HepG2 (cell line): ENCODE results near the gene NPS. TPM values are rescaled to one million over a fixed set of nuclear protein-coding genes. Genes with fewer than 3 reads are reported as not detected.

Experiments
- ATAC-seq: fragments of 200-7000 bp; cut with Tn5 transposase; 3 replicates; pipeline ENCODE4 v1.9.1; 2020; ENCODE audit warnings: mild to moderate bottlenecking, moderate library complexity
- BruUV-seq: library from RNA; stranded (reverse); fragments of 400-500 nt; replicated peaks from 2 replicates; lab custom pipeline; 2021; lab: Mats Ljungman, UMichigan
- CTCF ChIA-PET: fragments of 300-600 bp; formaldehyde crosslinking; extraction: SDS; loops from one replicate; lab custom pipeline; 2021; ENCODE audit warnings: low total read pairs, inconsistent platforms, low intra/inter-chr PET ratio; lab: Yijun Ruan, JAX
- POLR2A ChIA-PET: fragments of 350-600 bp; sonication (Branson Sonifier 250); formaldehyde crosslinking; loops from one replicate; lab custom pipeline; 2020; ENCODE audit warnings: antibody characterized with exemption, inconsistent platforms; lab: Yijun Ruan, JAX
- DNase-seq: peaks from one replicate; pipeline ENCODE4 v3.0.0-alpha.2; 2015; ENCODE audit warnings: low spot score
- FAIRE-seq: peaks from 3 replicates; lab custom pipeline; 2011; peaks lifted over from hg19 to GRCh38; lab: Jason Lieb, UNC
- H2AFZ ChIP-seq: one replicate; pipeline ENCODE4 v1.6.1; 2011; ENCODE audit warnings: low read length, inconsistent platforms
- H3K27ac ChIP-seq: fragments of 300-600 bp; 3 replicates; pipeline ENCODE4 v1.8.0; 2011; ENCODE audit warnings: mixed run types, mild to moderate bottlenecking, mixed read lengths, low read length, inconsistent platforms; ENCODE audit not compliant: insufficient read depth; ENCODE audit errors: extremely low read length
- H3K27me3 ChIP-seq, 2 experiments: fragments of 200-600 bp in 1 of 2; 2 replicates in 1 of 2; 3 replicates in 1 of 2; pipeline versions ENCODE4 v1.6.0 to v1.8.0; 2011; ENCODE audit warnings: low read length in 2 of 2, mild to moderate bottlenecking in 2 of 2, moderate library complexity in 2 of 2, inconsistent platforms in 1 of 2; ENCODE audit not compliant: insufficient read depth in 2 of 2, control insufficient read depth in 1 of 2
- H3K36me3 ChIP-seq, 2 experiments: fragments of 200-600 bp in 1 of 2; replicated peaks in 1 of 2; 2 replicates in 1 of 2; 3 replicates in 1 of 2; pipeline versions ENCODE4 v1.5.1 to v1.8.0; 2011; ENCODE audit warnings: low read length in 2 of 2, inconsistent platforms in 1 of 2; ENCODE audit not compliant: insufficient read depth in 2 of 2, control insufficient read depth in 1 of 2
- H3K4me1 ChIP-seq: 2 replicates; pipeline ENCODE4 v1.5.1; 2012; ENCODE audit warnings: low read length, inconsistent platforms; ENCODE audit not compliant: insufficient read depth
- H3K4me2 ChIP-seq: 2 replicates; pipeline ENCODE4 v1.6.0; 2011; ENCODE audit warnings: low read depth, low read length, inconsistent platforms
- H3K4me3 ChIP-seq, 3 experiments: fragments of 200-600 bp in 1 of 3; sonication (generic), shearing (Covaris generic) in 1 of 3; replicated peaks in 1 of 3; 2 replicates each; pipeline ENCODE4 v1.5.1; 2011 to 2016; ENCODE audit warnings: low read length in 3 of 3, inconsistent platforms in 2 of 3, low read depth in 2 of 3, mild to moderate bottlenecking in 2 of 3, control low read depth in 1 of 3, mixed read lengths in 1 of 3; ENCODE audit not compliant: insufficient read depth in 1 of 3
- H3K79me2 ChIP-seq: one replicate; pipeline ENCODE4 v1.6.1; 2011; ENCODE audit warnings: low read length, inconsistent platforms; ENCODE audit not compliant: insufficient read depth
- H3K9ac ChIP-seq: 2 replicates; pipeline ENCODE4 v1.6.0; 2011; ENCODE audit warnings: mild to moderate bottlenecking, low read depth, low read length, inconsistent platforms; ENCODE audit not compliant: insufficient read depth
- H3K9me3 ChIP-seq: 2 replicates; pipeline ENCODE4 v1.5.1; 2012; ENCODE audit warnings: mild to moderate bottlenecking, low read length
- H4K20me1 ChIP-seq: 2 replicates; pipeline ENCODE4 v1.6.0; 2011; ENCODE audit warnings: inconsistent platforms, mild to moderate bottlenecking, low read length, moderate library complexity; ENCODE audit not compliant: insufficient read depth
- ATF1 ChIP-seq: IDR thresholded peaks from 2 replicates; pipeline ENCODE4 v1.6.1; 2016; ENCODE audit warnings: mild to moderate bottlenecking, control low read depth
- CEBPB ChIP-seq: IDR thresholded peaks from 2 replicates; pipeline ENCODE4 v1.6.1; 2011; ENCODE audit warnings: low read depth, low read length, improper control_type of control experiment, borderline replicate concordance
- GABPA ChIP-seq, 2 experiments: IDR thresholded peaks; 2 replicates each; pipeline ENCODE4 v1.6.1; 2011 to 2016; ENCODE audit warnings: low read depth in 2 of 2, low read length in 1 of 2, missing biosample characterization in 1 of 2, missing genetic modification characterization in 1 of 2
- GPBP1L1 ChIP-seq: sonication (generic); formaldehyde crosslinking; IDR thresholded peaks from 2 replicates; pipeline ENCODE4 v1.5.0; 2020; ENCODE audit warnings: mild to moderate bottlenecking, missing genetic modification reagents
- HNF4A ChIP-seq: sonication (generic); formaldehyde crosslinking; IDR thresholded peaks from 2 replicates; pipeline ENCODE4 v1.4.0; 2020; ENCODE audit warnings: missing genetic modification reagents
- MAF1 ChIP-seq: sonication (generic); formaldehyde crosslinking; IDR thresholded peaks from 2 replicates; pipeline ENCODE4 v1.5.0; 2020; ENCODE audit warnings: missing genetic modification reagents, borderline replicate concordance
- MEIS2 ChIP-seq: sonication (generic); formaldehyde crosslinking; IDR thresholded peaks from 2 replicates; pipeline ENCODE4 v1.9.0; 2021; ENCODE audit warnings: mild to moderate bottlenecking, missing genetic modification reagents
- ONECUT2 ChIP-seq: sonication (generic); formaldehyde crosslinking; IDR thresholded peaks from 2 replicates; pipeline ENCODE4 v1.4.0; 2020; ENCODE audit warnings: missing genetic modification reagents
- SP4 ChIP-seq: sonication (generic); formaldehyde crosslinking; IDR thresholded peaks from 2 replicates; pipeline ENCODE4 v1.8.1; 2023; ENCODE audit warnings: mild to moderate bottlenecking, missing genetic modification reagents
- TCF7 ChIP-seq: sonication (generic); IDR thresholded peaks from 2 replicates; pipeline ENCODE4 v1.6.1; 2016; ENCODE audit warnings: antibody characterized with exemption, low read depth
- ZNF570 ChIP-seq: sonication (generic); formaldehyde crosslinking; IDR thresholded peaks from 2 replicates; pipeline ENCODE4 v1.4.0; 2020; ENCODE audit warnings: mild to moderate bottlenecking, missing genetic modification reagents, borderline replicate concordance
- ZNF740 ChIP-seq: sonication (generic); formaldehyde crosslinking; IDR thresholded peaks from 2 replicates; pipeline ENCODE4 v1.4.0; 2020; ENCODE audit warnings: missing genetic modification reagents
- ZNF775 ChIP-seq: sonication (generic); formaldehyde crosslinking; IDR thresholded peaks from 2 replicates; pipeline ENCODE4 v1.4.0; 2020; ENCODE audit warnings: missing genetic modification reagents, mild to moderate bottlenecking, moderate library complexity, borderline replicate concordance
- WGBS: methylation state at CpG from one replicate; pipeline ENCODE4 v1.1.6; 2017; ENCODE audit warnings: low lambda C conversion rate; 5-methylcytosine and 5-hydroxymethylcytosine counted together
- in situ Hi-C: cut with HindIII; loops from 2 replicates; pipeline ENCODE4 v1.10.0; 2017; ENCODE audit warnings: low pct_unique_long_range_greater_than_20kb; ENCODE audit not compliant: extremely low pct_ligation_motif_present
- intact Hi-C: fragments of 100-400 bp; cut with micrococcal nuclease; formaldehyde crosslinking; loops from one replicate; pipeline ENCODE4 v1.10.0; 2022; ENCODE audit not compliant: unreplicated experiment
- polyA plus RNA-seq, 8 experiments: library from polyadenylated mRNA; depleted of rRNA in 3 of 8; stranded (reverse) in 7 of 8; unstranded in 1 of 8; fragments of >200 nt; fragmentation: Illumina TruSeq in 4 of 8; extraction: Trizol in 4 of 8; gene quantifications; 2 replicates each; pipeline versions ENCODE4 v1.2.1 to v1.2.3, GENCODE V29; 2011 to 2016; ENCODE audit warnings: low read depth in 4 of 8, missing spikeins in 1 of 8, mixed read lengths in 1 of 8; ENCODE audit not compliant: insufficient read depth in 1 of 8
- total RNA-seq, 5 experiments: library from RNA; depleted of rRNA; stranded (reverse); fragments of >200 nt; fragmentation: Illumina TruSeq; extraction: Trizol; gene quantifications; 2 replicates each; pipeline ENCODE4 v1.2.3, GENCODE V29; 2016; ENCODE audit warnings: low read depth in 1 of 5

The NPS gene
- total and polyA plus RNA-seq, 2 of the 13 experiments (the other 11 are each of a cell fraction or from before 2014, with no cell fraction given) = not detected

GRCh38 chr10:127564644-127565043, 15.5 kb downstream of the NPS start:
- Histone ChIP-seq H3K36me3 (no peaks in the 10 kb centered on the region), H3K9me3 (no peaks in the 10 kb centered on the region), H3K4me2 (no peak overlapping the region), H3K27ac (no peak overlapping the region), H3K4me1 (peaks cover 13% of the 10 kb centered on the region), H3K27me3 (no peaks in the 10 kb centered on the region; a peak in 2 of 5 replicates), H3K9ac (no peak overlapping the region), H4K20me1 (no peaks in the 10 kb centered on the region), H3K4me3 (no peak overlapping the region), H3K79me2 (no peaks in the 10 kb centered on the region), H2AFZ (no peak overlapping the region)
- in situ Hi-C loops (no loop called here), intact Hi-C loops (no loop called here)
- POLR2A ChIA-PET = no interaction called here
- CTCF ChIA-PET = interaction anchor here (2.2 kb wide), 1 partner anchor 289 kb away, joined by 8 read pairs; no protein-coding TSS in a partner anchor
- FAIRE-seq = no peak
- 13% methylated on average over 4 of the region's 4 CpGs for WGBS
- peak; percentile 53; the same call in 2 of the 3 replicates for ATAC-seq
- DNase-seq = peak; percentile 16
- no TSS peak for BruUV-seq
- TF ChIP-seq ONECUT2 (CRISPR knock-in tag) (no peak), GPBP1L1 (CRISPR knock-in tag) (no peak), GABPA (IDR thresholded peaks at IDR 0.05; ENCODE audit: low read depth, low read length) (no peak), GABPA (CRISPR knock-in tag; IDR thresholded peaks at IDR 0.05; ENCODE audit: low read depth) (no peak), ZNF775 (CRISPR knock-in tag) (no peak), CEBPB (peak; percentile 77; the same call in 1 of the 2 replicates), MEIS2 (CRISPR knock-in tag) (no peak), ZNF740 (CRISPR knock-in tag) (no peak), ZNF570 (CRISPR knock-in tag) (no peak), TCF7 (no peak), SP4 (CRISPR knock-in tag) (no peak), ATF1 (CRISPR knock-in tag) (no peak), MAF1 (no peak), HNF4A (CRISPR knock-in tag) (peak; percentile 64)
